HepG2 (cell line): ENCODE data around the gene STC2. TPM values are rescaled to one million over a fixed set of nuclear protein-coding genes. Genes with fewer than 3 reads are reported as not detected.

Source experiments
- ATAC-seq: fragments of 200-7000 bp; cut with Tn5 transposase; 3 replicates; pipeline ENCODE4 v1.9.1; 2020; ENCODE audit warnings: mild to moderate bottlenecking, moderate library complexity
- BruUV-seq: library from RNA; stranded (reverse); fragments of 400-500 nt; replicated peaks from 2 replicates; lab custom pipeline; 2021; lab: Mats Ljungman, UMichigan
- CTCF ChIA-PET: fragments of 300-600 bp; formaldehyde crosslinking; extraction: SDS; loops from one replicate; lab custom pipeline; 2021; ENCODE audit warnings: low total read pairs, inconsistent platforms, low intra/inter-chr PET ratio; lab: Yijun Ruan, JAX
- POLR2A ChIA-PET: fragments of 350-600 bp; sonication (Branson Sonifier 250); formaldehyde crosslinking; loops from one replicate; lab custom pipeline; 2020; ENCODE audit warnings: antibody characterized with exemption, inconsistent platforms; lab: Yijun Ruan, JAX
- DNase-seq: peaks from one replicate; pipeline ENCODE4 v3.0.0-alpha.2; 2015; ENCODE audit warnings: low spot score
- FAIRE-seq: peaks from 3 replicates; lab custom pipeline; 2011; peaks lifted over from hg19 to GRCh38; lab: Jason Lieb, UNC
- H2AFZ ChIP-seq: one replicate; pipeline ENCODE4 v1.6.1; 2011; ENCODE audit warnings: low read length, inconsistent platforms
- H3K27ac ChIP-seq: fragments of 300-600 bp; 3 replicates; pipeline ENCODE4 v1.8.0; 2011; ENCODE audit warnings: mixed run types, mild to moderate bottlenecking, mixed read lengths, low read length, inconsistent platforms; ENCODE audit not compliant: insufficient read depth; ENCODE audit errors: extremely low read length
- H3K27me3 ChIP-seq, 2 experiments: fragments of 200-600 bp in 1 of 2; 2 replicates in 1 of 2; 3 replicates in 1 of 2; pipeline versions ENCODE4 v1.6.0 to v1.8.0; 2011; ENCODE audit warnings: low read length in 2 of 2, mild to moderate bottlenecking in 2 of 2, moderate library complexity in 2 of 2, inconsistent platforms in 1 of 2; ENCODE audit not compliant: insufficient read depth in 2 of 2, control insufficient read depth in 1 of 2
- H3K36me3 ChIP-seq, 2 experiments: fragments of 200-600 bp in 1 of 2; replicated peaks in 1 of 2; 2 replicates in 1 of 2; 3 replicates in 1 of 2; pipeline versions ENCODE4 v1.5.1 to v1.8.0; 2011; ENCODE audit warnings: low read length in 2 of 2, inconsistent platforms in 1 of 2; ENCODE audit not compliant: insufficient read depth in 2 of 2, control insufficient read depth in 1 of 2
- H3K4me1 ChIP-seq: 2 replicates; pipeline ENCODE4 v1.5.1; 2012; ENCODE audit warnings: low read length, inconsistent platforms; ENCODE audit not compliant: insufficient read depth
- H3K4me2 ChIP-seq: 2 replicates; pipeline ENCODE4 v1.6.0; 2011; ENCODE audit warnings: low read depth, low read length, inconsistent platforms
- H3K4me3 ChIP-seq, 3 experiments: fragments of 200-600 bp in 1 of 3; sonication (generic), shearing (Covaris generic) in 1 of 3; replicated peaks in 1 of 3; 2 replicates each; pipeline ENCODE4 v1.5.1; 2011 to 2016; ENCODE audit warnings: low read length in 3 of 3, inconsistent platforms in 2 of 3, low read depth in 2 of 3, mild to moderate bottlenecking in 2 of 3, control low read depth in 1 of 3, mixed read lengths in 1 of 3; ENCODE audit not compliant: insufficient read depth in 1 of 3
- H3K79me2 ChIP-seq: one replicate; pipeline ENCODE4 v1.6.1; 2011; ENCODE audit warnings: low read length, inconsistent platforms; ENCODE audit not compliant: insufficient read depth
- H3K9ac ChIP-seq: 2 replicates; pipeline ENCODE4 v1.6.0; 2011; ENCODE audit warnings: mild to moderate bottlenecking, low read depth, low read length, inconsistent platforms; ENCODE audit not compliant: insufficient read depth
- H3K9me3 ChIP-seq: 2 replicates; pipeline ENCODE4 v1.5.1; 2012; ENCODE audit warnings: mild to moderate bottlenecking, low read length
- H4K20me1 ChIP-seq: 2 replicates; pipeline ENCODE4 v1.6.0; 2011; ENCODE audit warnings: inconsistent platforms, mild to moderate bottlenecking, low read length, moderate library complexity; ENCODE audit not compliant: insufficient read depth
- ASH2L ChIP-seq: fragments of 300-600, 200-600 bp; sonication (generic); IDR thresholded peaks from 2 replicates; pipeline ENCODE4 v1.7.0; 2017; ENCODE audit warnings: low read depth, mild to moderate bottlenecking, moderate library complexity, mixed read lengths, low read length; ENCODE audit not compliant: insufficient read length
- ATF4 ChIP-seq, 2 experiments: fragments of 450-650 bp in 1 of 2; sonication (generic) in 1 of 2; formaldehyde crosslinking; IDR thresholded peaks; 2 replicates each; pipeline versions ENCODE4 v1.5.0 to v1.8.0; 2020 to 2022; ENCODE audit warnings: mild to moderate bottlenecking in 1 of 2, missing genetic modification reagents in 1 of 2
- GPN1 ChIP-seq: sonication (generic); formaldehyde crosslinking; IDR thresholded peaks from 2 replicates; pipeline ENCODE4 v1.5.1; 2020; ENCODE audit warnings: missing genetic modification reagents, borderline replicate concordance
- HCFC1 ChIP-seq: fragments of 150-350 bp; IDR thresholded peaks from 2 replicates; pipeline ENCODE4 v1.6.1; 2014; ENCODE audit warnings: low read depth, low read length
- HDAC2 ChIP-seq: sonication (generic); formaldehyde crosslinking; IDR thresholded peaks from 2 replicates; pipeline ENCODE4 v1.4.0; 2020; ENCODE audit warnings: missing genetic modification reagents
- KDM6A ChIP-seq: IDR thresholded peaks from 2 replicates; pipeline ENCODE4 v1.6.1; 2016; ENCODE audit warnings: low read depth
- MAFF ChIP-seq: IDR thresholded peaks from 2 replicates; pipeline ENCODE4 v1.6.1; 2011; ENCODE audit warnings: low read depth, low read length, improper control_type of control experiment
- MIER3 ChIP-seq: IDR thresholded peaks from 2 replicates; pipeline ENCODE4 v1.6.1; 2016; ENCODE audit warnings: missing compliant biosample characterization, borderline replicate concordance
- MXD3 ChIP-seq: IDR thresholded peaks from 2 replicates; pipeline ENCODE4 v1.6.1; 2016; ENCODE audit warnings: mild to moderate bottlenecking, missing biosample characterization, missing genetic modification reagents
- MXD4 ChIP-seq: IDR thresholded peaks from 2 replicates; pipeline ENCODE4 v1.6.1; 2016; ENCODE audit warnings: mild to moderate bottlenecking, missing biosample characterization, missing genetic modification reagents
- NKX3-1 ChIP-seq: sonication (generic); formaldehyde crosslinking; IDR thresholded peaks from 2 replicates; pipeline ENCODE4 v1.5.0; 2020; ENCODE audit warnings: missing genetic modification reagents
- POGZ ChIP-seq: sonication (generic); formaldehyde crosslinking; IDR thresholded peaks from 2 replicates; pipeline ENCODE4 v1.4.0; 2020; ENCODE audit warnings: mild to moderate bottlenecking, missing genetic modification reagents
- SAFB2 ChIP-seq: sonication (generic); formaldehyde crosslinking; IDR thresholded peaks from 2 replicates; pipeline ENCODE4 v1.5.1; 2020; ENCODE audit warnings: missing genetic modification reagents, low read depth, mild to moderate bottlenecking, borderline replicate concordance
- SMC3 ChIP-seq: IDR thresholded peaks from 2 replicates; pipeline ENCODE4 v1.6.1; 2011; ENCODE audit warnings: low read length, improper control_type of control experiment
- SNRNP70 ChIP-seq: fragments of 200-400 bp; formaldehyde crosslinking; IDR thresholded peaks from 2 replicates; pipeline ENCODE4 v1.6.1; 2017; ENCODE audit warnings: mild to moderate bottlenecking, low read depth, low read length, moderate library complexity
- TAF1 ChIP-seq: sonication (generic); formaldehyde crosslinking; IDR thresholded peaks from 2 replicates; pipeline ENCODE4 v1.4.0; 2020; ENCODE audit warnings: missing genetic modification reagents
- ZNF10 ChIP-seq: sonication (generic); formaldehyde crosslinking; IDR thresholded peaks from 2 replicates; pipeline ENCODE4 v1.4.0; 2020; ENCODE audit warnings: mild to moderate bottlenecking, low read depth, missing genetic modification reagents, borderline replicate concordance
- ZNF251 ChIP-seq: sonication (generic); formaldehyde crosslinking; IDR thresholded peaks from 2 replicates; pipeline ENCODE4 v1.9.0; 2021; ENCODE audit warnings: mild to moderate bottlenecking, missing genetic modification reagents
- ZNF292 ChIP-seq: sonication (generic); formaldehyde crosslinking; IDR thresholded peaks from 2 replicates; pipeline ENCODE4 v1.8.1; 2022; ENCODE audit warnings: mild to moderate bottlenecking, low read depth, missing genetic modification reagents, borderline replicate concordance
- ZNF552 ChIP-seq: sonication (generic); formaldehyde crosslinking; IDR thresholded peaks from 2 replicates; pipeline ENCODE4 v1.9.0; 2022; ENCODE audit warnings: missing genetic modification reagents, mild to moderate bottlenecking, borderline replicate concordance
- WGBS: methylation state at CpG from one replicate; pipeline ENCODE4 v1.1.6; 2017; ENCODE audit warnings: low lambda C conversion rate; 5-methylcytosine and 5-hydroxymethylcytosine counted together
- in situ Hi-C: cut with HindIII; loops from 2 replicates; pipeline ENCODE4 v1.10.0; 2017; ENCODE audit warnings: low pct_unique_long_range_greater_than_20kb; ENCODE audit not compliant: extremely low pct_ligation_motif_present
- intact Hi-C: fragments of 100-400 bp; cut with micrococcal nuclease; formaldehyde crosslinking; loops from one replicate; pipeline ENCODE4 v1.10.0; 2022; ENCODE audit not compliant: unreplicated experiment
- polyA plus RNA-seq, 8 experiments: library from polyadenylated mRNA; depleted of rRNA in 3 of 8; stranded (reverse) in 7 of 8; unstranded in 1 of 8; fragments of >200 nt; fragmentation: Illumina TruSeq in 4 of 8; extraction: Trizol in 4 of 8; gene quantifications; 2 replicates each; pipeline versions ENCODE4 v1.2.1 to v1.2.3, GENCODE V29; 2011 to 2016; ENCODE audit warnings: low read depth in 4 of 8, missing spikeins in 1 of 8, mixed read lengths in 1 of 8; ENCODE audit not compliant: insufficient read depth in 1 of 8
- total RNA-seq, 5 experiments: library from RNA; depleted of rRNA; stranded (reverse); fragments of >200 nt; fragmentation: Illumina TruSeq; extraction: Trizol; gene quantifications; 2 replicates each; pipeline ENCODE4 v1.2.3, GENCODE V29; 2016; ENCODE audit warnings: low read depth in 1 of 5

STC2 gene
- total and polyA plus RNA-seq, 2 of the 13 experiments (the other 11 are each of a cell fraction or from before 2014, with no cell fraction given), result 27.1 to 69.2 TPM

GRCh38 chr5:173306695-173307094 lies 21.5 kb downstream of the STC2 start:
- no peak overlapping the region for H3K4me3 ChIP-seq
- no peak overlapping the region for H3K4me2 ChIP-seq
- 86% methylated on average over 3 of the region's 3 CpGs for WGBS
- ATAC-seq, result no peak
- no peaks in the 10 kb centered on the region for H3K9me3 ChIP-seq
- CTCF ChIA-PET, result no interaction called here
- no peak for FAIRE-seq
- peaks cover 65% of the 10 kb centered on the region for H3K4me1 ChIP-seq
- no TSS peak for BruUV-seq
- POLR2A ChIA-PET, result interaction anchor here (5.8 kb wide), 1 partner anchor 22 kb away, joined by 130 read pairs; the partner anchor contains the start of gene STC2
- TF ChIP-seq GPN1 (no peak), MIER3 (CRISPR knock-in tag) (no peak), ZNF552 (CRISPR knock-in tag) (no peak)
- H3K36me3 ChIP-seq, result no peaks in the 10 kb centered on the region
- H3K27ac ChIP-seq, result no peak overlapping the region
- intact Hi-C loops, result no loop called here
- in situ Hi-C loops, result no loop called here
- no peaks in the 10 kb centered on the region for H3K27me3 ChIP-seq
- no peak for DNase-seq
- H3K79me2 ChIP-seq, result no peaks in the 10 kb centered on the region
- no peak overlapping the region for H3K9ac ChIP-seq
- no peak overlapping the region for H2AFZ ChIP-seq
- H4K20me1 ChIP-seq, result no peaks in the 10 kb centered on the region

- ATAC-seq (peak; percentile 79), DNase-seq (peak; percentile 86), FAIRE-seq (no peak)
- in situ Hi-C loops (no loop called here), intact Hi-C loops (loop anchor here (1.0 kb wide), 1 partner anchor 8 kb away; no protein-coding TSS in a partner anchor)
- H3K9ac ChIP-seq, result peak overlapping the region; percentile 37
- no TSS peak for BruUV-seq
- no peaks in the 10 kb centered on the region for H3K79me2 ChIP-seq
- peaks cover 65% of the 10 kb centered on the region for H3K4me1 ChIP-seq
- ChIA-PET POLR2A (interaction anchor here (1.0 to 5.8 kb wide), 6 partner anchors 8 to 25 kb away, joined by 4 to 130 read pairs (median 6); partner anchors contain the start of gene STC2), CTCF (no interaction called here)
- H4K20me1 ChIP-seq, result no peaks in the 10 kb centered on the region
- H3K36me3 ChIP-seq, result no peaks in the 10 kb centered on the region
- H3K4me3 ChIP-seq, result peak overlapping the region; percentile 8 to 55 (median 31); a peak in 2 of 6 replicates
- no peaks in the 10 kb centered on the region for H3K9me3 ChIP-seq
- H2AFZ ChIP-seq, result no peak overlapping the region
- H3K4me2 ChIP-seq, result peak overlapping the region; percentile 84
- 2% methylated on average over 7 of the region's 10 CpGs for WGBS
- peak overlapping the region; percentile 68 for H3K27ac ChIP-seq
- H3K27me3 ChIP-seq, result no peaks in the 10 kb centered on the region
- TF ChIP-seq NKX3-1 (CRISPR knock-in tag), result no peak
- no peak for TF ChIP-seq MXD3 (CRISPR knock-in tag)
- no peak for TF ChIP-seq TAF1 (CRISPR knock-in tag)
- TF ChIP-seq MAFF, result peak; percentile 44; the same call in 1 of the 2 replicates
- no peak for TF ChIP-seq ZNF292 (CRISPR knock-in tag)
- TF ChIP-seq KDM6A, result no peak
- no peak for TF ChIP-seq SMC3
- TF ChIP-seq ASH2L, result no peak
- TF ChIP-seq ZNF251 (CRISPR knock-in tag), result no peak
- TF ChIP-seq ZNF10 (CRISPR knock-in tag), result no peak
- TF ChIP-seq MXD4, result peak; percentile 58; the same call in 1 of the 2 replicates
- no peak for TF ChIP-seq HCFC1
- no peak; the same call in 1 of the 2 replicates for TF ChIP-seq POGZ
- TF ChIP-seq SNRNP70, result no peak
- no peak for TF ChIP-seq ATF4 (CRISPR knock-in tag; IDR thresholded peaks at IDR 0.05)
- no peak for TF ChIP-seq SAFB2 (CRISPR knock-in tag)
- TF ChIP-seq HDAC2 (CRISPR knock-in tag), result peak; percentile 47
Observed at GRCh38 chr5:173304591-173304988, 23.6 kb downstream of the STC2 start.
